Activated naive CD4-positive, alpha-beta T cell treated with anti-CD3 and anti-CD28 coated beads, Interleukin-2, amount 50 U/mL, for 16 hours (primary cell): ENCODE measurements around the gene ZNF547.
"Not testable (repeated sequence)": the region's sequence is repeated elsewhere in the genome, so short reads cannot be mapped to it uniquely, and the experiment has no call there.

ENCODE experiments used
- DNase-seq: peaks from one replicate; pipeline ENCODE4 v3.0.0-alpha.2; 2020

The ZNF547 gene

GRCh38 chr19:57362997-57363687 lies at the start of gene ZNF547, which contains the start of gene TRAPPC2B:
Gene ZNF547, plus strand, starts transcription at chr19:57363551. Its CDS starts 5,005 bp downstream, at chr19:57368556.
Gene TRAPPC2B, plus strand, starts transcription at chr19:57363551. Its CDS starts 1,283 bp downstream, at chr19:57364834.
- peak; percentile 98 for DNase-seq

DNA sequence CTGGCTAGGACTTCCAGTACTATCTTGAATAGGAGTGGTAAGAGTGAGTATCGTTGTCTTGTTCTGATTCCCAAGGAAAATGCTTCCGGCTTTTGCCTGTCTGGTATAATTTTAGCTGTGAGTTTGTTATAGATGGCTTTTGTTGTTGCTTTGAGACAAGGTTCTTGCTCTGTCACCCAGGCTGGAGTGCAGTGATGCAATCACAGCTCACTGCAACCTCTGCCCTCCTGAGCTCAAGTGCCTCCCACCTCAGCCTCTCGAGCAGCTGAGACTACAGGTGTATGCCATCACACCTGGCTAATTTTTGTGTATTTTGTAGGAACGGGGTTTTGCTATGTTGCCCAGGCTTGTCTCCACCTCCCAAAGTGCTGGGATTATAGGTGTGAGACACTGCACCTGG lies 49.2 kb upstream of the ZNF547 start:
- no peak for DNase-seq

GRCh38 chr19:57317503-57317902 lies 45.8 kb upstream of the ZNF547 start:
- no peak for DNase-seq

- DNase-seq: no peak
Observed at GRCh38 chr19:57319869-57320179, 43.5 kb upstream of the ZNF547 start.

- peak; percentile 94 for DNase-seq
Observed at GRCh38 chr19:57320180-57321084, 42.9 kb upstream of the ZNF547 start, which contains the start of gene ZNF543. Gene ZNF543, plus strand, starts transcription at chr19:57320472. Its CDS starts 382 bp downstream, at chr19:57320854.

DNA sequence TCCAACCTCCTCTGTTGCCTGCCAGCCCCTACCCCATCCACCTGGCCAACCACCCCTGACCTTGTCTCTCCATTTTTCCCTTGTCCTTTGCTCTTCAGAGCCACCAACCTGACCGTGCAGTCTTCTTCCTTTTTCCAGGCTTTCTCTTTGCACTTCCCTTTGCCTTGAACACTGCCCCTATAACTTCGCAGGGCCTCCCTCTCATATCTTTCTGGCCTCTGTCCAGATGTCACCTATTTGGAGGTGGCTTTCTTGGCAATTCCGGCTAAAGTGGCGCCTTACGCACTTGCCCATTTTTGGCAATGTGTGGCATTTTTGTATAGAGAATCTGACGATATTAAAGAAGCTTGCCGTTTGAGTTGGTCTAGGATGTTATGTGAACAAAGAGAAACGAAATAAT lies 42.2 kb upstream of the ZNF547 start:
- DNase-seq: no peak

DNA sequence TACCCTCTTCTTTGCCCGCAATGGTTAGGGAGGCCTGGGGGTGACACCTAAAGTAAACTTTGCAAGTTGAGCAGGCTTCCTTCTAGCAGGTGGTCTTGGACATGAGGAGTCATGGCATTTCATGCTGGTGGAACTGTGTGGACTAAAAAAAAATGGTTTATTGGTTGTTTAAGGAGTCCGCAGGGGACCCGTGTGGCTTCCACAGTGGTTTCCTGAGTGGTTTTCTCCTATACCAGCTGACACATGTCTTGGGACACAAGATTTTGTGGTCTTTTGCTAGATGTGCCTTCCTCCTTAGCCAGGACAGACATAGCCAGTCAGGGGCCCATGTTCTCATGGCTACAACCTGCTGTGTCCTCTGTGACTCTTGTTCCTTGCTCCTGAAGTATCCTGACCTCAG lies 41.6 kb upstream of the ZNF547 start:
- DNase-seq: no peak

- no peak for DNase-seq
Observed at GRCh38 chr19:57324992-57325391, 38.4 kb upstream of the ZNF547 start.

DNA sequence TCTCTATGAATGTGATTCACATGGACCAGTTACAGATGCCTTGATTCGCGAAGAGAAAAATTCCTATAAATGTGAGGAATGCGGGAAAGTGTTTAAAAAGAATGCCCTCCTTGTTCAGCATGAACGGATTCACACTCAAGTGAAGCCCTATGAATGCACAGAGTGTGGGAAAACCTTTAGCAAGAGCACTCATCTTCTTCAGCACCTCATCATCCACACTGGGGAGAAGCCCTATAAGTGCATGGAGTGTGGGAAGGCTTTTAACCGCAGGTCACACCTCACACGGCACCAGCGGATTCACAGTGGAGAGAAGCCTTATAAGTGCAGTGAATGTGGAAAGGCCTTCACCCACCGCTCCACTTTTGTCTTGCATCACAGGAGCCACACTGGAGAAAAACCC lies 35.4 kb upstream of the ZNF547 start:
- no peak for DNase-seq

DNA sequence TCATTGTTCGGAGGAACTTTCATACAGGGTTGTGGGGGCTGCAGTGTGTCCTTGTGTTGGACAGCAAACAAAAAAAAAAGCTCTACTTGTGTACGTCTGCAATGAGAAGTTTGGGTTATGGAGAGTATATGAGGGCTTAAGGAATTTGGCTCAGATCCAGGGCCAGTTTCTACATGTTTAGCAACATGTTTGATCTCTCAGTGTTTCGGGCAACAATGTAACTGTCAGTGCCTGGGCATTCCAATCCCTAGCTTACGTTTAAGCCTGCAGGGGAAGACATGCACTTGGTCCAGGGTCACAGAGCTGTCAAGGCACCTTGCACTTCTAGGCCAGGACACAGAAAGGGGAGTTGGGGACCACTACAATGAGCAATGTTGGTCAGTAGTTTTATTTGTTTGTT lies 29.2 kb upstream of the ZNF547 start:
- no peak for DNase-seq

GRCh38 chr19:57338877-57339276 lies 24.5 kb upstream of the ZNF547 start:
- DNase-seq: no peak

DNA sequence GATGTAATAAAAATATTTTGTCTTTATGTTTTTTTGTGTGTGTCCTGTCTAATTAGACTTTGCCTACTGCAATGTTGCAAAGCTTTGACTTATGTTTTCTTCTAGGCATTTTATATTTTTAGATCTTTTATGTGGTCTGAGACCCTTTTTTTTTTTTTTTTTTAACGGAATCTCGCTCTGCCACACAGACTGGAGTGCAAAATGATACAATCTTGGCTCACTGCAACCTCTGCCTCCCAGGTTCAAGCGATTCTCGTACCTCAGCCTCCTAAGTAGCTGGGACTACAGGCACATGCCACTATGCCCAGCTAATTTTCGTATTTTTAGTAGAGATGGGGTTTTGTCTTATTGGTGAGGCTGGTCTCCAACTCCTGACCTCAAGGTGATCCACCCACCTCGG lies 20.8 kb upstream of the ZNF547 start:
- no peak for DNase-seq

- no peak for DNase-seq
Observed at GRCh38 chr19:57348136-57348535, 15.2 kb upstream of the ZNF547 start.

DNA sequence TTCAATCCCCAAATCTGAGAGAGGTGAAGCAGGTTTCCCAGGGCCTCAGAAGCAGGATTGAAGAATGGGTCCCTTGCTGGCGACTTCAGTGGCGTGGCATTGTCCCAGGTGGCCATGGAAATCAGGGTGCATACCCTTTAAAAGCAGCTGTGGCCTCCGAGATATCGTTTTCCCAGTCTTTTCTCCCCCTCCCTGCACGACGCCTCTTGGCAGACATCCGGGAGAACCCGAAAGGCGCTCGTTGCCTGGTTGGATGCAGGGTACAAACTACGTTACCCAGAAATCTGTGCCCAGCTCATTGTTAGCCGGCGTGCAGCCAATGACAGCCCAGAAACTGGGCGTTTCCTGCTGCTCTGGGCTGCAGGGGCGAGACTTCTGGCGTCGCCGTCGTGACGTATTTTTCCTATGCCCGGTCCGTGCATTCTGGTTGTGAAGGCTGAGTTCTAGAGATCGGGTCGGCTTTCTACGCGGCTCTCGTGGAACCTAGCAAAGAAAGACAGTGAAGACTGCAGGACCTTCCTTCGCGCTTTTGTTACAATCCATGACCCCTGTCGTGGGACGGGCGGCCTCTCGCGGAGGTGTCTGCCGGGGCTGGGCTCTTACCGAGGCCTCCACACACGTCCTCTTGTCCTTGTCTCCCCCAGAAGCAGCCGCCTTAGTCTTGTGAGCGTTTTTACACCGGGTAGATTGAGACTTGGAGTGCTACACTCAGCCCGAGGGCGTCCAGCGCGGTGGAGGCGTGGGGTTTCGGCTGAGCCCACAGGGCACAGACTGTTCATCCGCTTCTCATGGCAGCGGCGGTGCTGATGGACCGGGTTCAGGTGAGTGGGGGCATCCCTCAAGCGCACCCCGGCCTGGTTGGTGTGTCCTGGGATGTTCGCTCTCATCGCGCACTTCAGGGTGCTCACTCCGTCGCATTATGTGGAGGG lies 12.2 kb upstream of the ZNF547 start, which contains the start of gene ZNF304:
Gene ZNF304, plus strand, starts transcription at position 395 of the 929 bp plus-strand sequence. Its CDS starts 394 bp downstream, at position 789.
- DNase-seq: peak; percentile 83

GRCh38 chr19:57351867-57352266 lies 11.5 kb upstream of the ZNF547 start:
- no peak for DNase-seq

DNA sequence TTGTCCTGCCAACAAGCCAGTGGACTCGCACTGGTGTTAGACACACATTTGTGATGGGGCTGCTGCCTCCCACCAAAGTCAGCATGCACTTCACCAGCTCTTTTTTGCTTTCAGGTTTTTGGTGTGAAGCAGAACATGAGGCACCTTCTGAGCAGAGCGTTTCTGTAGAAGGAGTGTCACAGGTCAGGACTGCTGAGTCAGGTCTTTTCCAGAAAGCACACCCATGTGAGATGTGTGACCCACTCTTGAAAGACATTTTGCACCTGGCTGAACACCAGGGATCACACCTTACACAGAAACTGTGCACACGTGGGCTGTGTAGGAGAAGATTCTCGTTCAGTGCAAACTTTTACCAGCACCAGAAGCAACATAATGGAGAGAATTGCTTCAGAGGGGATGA lies 7.4 kb upstream of the ZNF547 start:
- DNase-seq: no peak

- DNase-seq: no peak
Observed at GRCh38 chr19:57357406-57357805, 5.9 kb upstream of the ZNF547 start.

DNA sequence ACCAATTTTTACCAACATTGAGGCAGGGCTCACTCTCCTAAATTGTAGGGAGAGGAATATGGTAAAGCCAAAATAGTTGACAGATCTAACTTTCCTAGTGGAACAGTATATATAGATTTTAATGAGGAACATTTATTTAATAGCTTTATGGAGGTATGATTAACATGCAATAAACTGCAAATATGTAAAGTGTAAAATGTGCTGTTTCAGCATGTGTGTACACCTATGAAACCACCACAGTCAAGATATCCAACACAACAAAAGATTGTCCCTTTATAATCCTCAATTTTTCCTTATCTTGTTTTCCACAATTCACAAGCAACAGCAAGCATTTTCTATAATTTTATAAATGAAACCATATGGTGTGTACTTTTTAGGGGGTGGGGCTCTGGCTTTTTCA lies 4.1 kb upstream of the ZNF547 start:
- no peak for DNase-seq

- DNase-seq: no peak
Observed at GRCh38 chr19:57362419-57362818, 932 bp upstream of the ZNF547 start.

DNA sequence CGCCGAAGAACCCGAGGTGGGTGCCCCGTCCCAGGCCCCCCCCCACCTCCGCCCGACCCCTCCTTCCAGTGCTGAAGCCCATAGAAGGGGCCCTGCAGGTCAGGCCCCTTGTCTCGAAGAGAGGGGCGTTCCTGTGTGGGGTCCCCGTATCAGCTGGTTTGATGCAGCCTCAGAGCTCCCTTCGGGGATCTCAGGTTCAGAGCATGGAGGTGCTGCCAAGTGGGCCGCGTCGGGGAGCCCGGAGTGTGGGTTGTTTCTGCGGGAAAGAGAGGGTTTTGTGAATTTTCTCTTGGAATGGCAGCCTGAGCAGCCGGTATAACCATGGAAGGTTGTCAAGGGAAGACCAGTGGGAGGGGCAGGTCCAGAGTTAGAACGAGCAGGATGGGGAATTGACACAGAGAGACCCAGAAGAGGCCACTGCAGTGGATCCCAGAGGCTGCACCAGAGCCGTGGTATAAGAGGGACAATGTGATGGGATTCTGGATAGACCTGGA lies 384 bp downstream of the ZNF547 start:
- DNase-seq: peak; percentile 16

GRCh38 chr19:57366776-57367175 lies 3.4 kb downstream of the ZNF547 start:
- DNase-seq: no peak

- DNase-seq: no peak
Observed at GRCh38 chr19:57374179-57374578, 10.8 kb downstream of the ZNF547 start.

GRCh38 chr19:57374647-57375046 lies 11.3 kb downstream of the ZNF547 start:
- not testable (repeated sequence) for DNase-seq
